ENCODE results near the gene TRIM8.

The TRIM8 gene

DNA sequence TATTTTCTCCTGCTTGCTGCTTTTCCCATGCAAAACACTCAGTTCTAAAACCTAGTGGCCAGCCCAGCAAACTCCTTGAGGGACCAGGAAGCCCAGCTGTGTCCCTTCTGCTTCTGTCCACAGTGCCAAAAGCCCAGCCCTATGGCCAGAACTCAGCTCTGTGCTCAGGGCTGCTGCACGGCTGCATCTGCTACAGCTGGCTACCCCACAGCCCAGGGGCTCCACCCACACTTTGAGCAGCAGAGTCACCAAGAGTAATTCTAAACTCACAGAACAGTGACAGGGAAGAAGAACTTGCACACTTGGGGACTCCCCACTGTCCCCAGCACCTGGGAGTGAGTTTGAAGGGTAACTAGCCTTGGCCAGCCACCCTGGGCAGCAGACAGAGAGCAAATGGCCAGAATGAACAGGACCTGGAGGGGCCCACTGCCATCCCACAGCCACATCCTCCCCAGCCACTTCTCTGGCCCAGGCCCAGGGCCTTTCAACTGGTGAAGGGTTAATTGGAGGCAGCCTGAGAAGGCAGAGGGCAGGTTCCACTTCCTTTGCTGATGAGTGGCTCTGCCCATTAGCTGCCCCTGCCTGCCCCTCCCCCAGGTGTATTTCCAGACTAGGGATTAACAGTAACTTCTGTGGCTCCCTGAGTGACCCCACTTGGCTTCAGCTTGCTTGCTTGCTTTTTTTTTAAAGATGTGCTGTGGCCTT is 28.1 kb upstream of the TRIM8 start:
- DNase-seq = no peak

DNA sequence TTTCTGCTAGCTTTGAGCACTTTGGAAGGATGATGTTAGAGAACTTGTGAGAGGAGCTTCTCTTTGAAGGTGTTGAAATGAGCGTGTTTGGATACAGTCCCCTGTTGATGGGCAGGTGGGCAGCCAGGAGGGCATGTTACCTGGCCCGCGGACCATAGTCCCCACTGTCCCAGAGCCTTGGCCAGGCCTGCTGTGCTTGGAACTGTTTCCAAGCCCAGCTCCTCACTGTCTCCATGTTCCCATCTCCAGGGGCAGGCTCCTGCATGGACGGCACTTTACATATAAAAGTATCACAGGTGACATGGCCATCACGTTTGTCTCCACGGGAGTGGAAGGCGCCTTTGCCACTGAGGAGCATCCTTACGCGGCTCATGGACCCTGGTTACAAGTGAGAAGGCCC is 27.2 kb upstream of the TRIM8 start:
- DNase-seq = no peak

DNA sequence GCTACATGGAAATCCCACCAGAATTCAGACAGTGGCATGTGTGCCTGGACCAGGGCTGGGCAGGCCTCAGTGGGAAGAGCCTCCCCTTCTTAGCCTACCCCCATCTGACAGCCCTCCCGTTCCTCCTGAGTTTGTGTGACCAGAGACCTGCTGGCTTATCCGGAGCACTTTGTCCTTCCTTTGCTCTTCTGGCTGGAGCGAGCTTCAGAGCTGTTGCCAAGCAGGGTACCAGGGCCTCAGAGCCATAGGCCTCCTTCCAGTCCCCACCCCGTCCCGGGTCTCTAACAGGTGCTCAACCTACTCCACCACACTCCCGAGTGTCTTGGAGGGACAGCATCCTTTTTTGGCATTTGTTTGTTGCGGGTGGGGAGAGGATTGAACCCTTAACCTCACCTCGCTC is 26.5 kb upstream of the TRIM8 start:
- DNase-seq = no peak

DNA sequence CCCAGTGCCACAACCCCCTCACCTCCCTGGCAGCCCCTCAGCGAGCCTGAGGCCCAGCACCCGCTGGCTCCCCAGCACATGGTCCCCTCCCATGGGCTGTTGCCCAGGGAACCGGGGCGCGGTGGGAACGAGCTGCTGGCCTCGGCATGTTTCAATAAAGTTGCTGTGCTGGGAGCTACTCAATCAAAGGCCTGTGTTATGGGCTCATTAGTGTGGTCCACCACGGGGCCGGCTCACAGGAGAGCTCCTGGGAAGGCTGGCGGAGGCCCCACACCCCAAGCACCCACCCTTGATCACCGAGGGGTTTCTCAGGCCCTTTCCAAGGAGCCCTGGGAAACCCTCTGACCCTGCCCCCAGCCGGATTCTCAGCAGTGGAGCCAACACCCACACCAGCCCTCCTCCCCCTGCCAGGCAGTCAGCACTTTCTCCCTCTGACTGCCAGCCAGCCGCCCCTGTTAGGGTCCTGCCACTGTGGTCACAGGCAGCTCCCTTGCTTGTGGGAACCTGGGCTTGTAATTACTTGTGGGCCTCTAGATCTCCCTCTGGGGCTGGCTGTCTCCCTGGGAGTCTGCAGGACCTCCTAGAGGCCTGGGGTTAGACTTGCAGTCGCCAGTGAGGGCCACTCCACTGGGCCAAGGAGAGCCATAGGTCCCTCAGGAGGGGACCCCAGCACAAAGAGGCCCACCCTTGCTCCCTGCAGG is 24.8 kb upstream of the TRIM8 start:
- DNase-seq = peak in 2 of 14 donors; percentile 39 to 54

DNA sequence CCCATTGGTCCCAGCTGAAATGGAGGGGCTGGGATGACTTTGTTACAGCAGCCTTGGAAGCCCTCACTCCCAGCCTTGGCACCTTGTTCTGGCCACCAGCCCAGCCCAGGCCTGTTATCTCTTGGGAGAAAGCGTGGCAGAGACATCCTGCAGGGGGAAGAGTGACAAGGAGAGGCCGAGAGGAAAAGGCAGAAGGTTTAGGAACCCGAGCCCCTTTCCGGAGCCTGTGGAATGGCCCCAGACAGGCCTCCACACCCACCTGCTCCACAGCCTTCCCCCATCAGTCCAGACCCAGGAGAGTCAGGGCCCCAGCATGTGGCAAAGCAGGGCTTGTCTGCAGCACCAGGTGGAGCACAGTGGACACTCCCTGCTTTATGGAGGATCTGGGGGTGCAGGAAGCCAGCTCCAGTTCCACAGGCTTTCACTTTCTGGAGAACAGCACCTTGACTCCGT is 24.1 kb upstream of the TRIM8 start:
- DNase-seq = no peak

DNA sequence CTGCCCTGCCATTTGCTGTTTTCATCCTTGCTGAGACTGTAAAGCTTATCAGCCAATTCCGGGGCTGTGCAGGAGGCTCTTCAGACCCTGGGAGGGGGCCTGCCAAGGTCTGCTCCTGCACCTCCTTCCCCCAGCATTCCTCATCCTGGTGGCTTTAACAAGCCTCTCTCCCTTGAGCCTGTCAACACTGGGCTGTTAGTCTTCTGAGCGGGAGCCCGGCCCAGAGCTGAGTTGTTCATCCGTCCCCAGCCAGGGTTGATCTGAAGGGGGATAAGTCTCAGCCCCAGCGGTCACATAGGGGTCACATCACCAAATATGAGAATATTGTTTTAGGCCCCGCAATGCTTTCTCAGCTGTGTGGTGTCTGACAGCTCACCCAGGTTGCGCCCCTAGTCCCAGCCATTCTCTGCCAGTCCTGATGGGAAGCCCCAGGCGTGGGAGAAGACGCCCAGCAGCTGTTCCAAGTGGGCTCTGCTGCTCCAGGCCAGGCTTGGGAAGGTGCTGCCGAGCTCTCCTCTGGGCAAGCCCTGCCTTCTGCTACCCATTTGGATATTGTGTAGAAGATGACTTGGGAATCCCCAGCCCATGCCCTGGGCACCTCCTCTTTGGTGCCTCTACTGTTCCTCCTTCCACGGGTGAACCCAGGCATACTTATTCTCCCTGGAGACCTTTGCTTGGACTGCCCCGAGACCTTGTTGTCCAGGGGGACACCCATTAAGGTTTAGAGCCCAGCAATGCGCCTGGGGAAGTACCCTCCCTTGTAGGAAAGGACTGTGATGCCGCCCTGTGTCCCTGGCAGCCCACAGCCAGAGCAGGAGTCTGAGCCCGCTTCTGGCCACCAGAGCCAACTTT is 23.5 kb upstream of the TRIM8 start:
- DNase-seq = no peak

DNA sequence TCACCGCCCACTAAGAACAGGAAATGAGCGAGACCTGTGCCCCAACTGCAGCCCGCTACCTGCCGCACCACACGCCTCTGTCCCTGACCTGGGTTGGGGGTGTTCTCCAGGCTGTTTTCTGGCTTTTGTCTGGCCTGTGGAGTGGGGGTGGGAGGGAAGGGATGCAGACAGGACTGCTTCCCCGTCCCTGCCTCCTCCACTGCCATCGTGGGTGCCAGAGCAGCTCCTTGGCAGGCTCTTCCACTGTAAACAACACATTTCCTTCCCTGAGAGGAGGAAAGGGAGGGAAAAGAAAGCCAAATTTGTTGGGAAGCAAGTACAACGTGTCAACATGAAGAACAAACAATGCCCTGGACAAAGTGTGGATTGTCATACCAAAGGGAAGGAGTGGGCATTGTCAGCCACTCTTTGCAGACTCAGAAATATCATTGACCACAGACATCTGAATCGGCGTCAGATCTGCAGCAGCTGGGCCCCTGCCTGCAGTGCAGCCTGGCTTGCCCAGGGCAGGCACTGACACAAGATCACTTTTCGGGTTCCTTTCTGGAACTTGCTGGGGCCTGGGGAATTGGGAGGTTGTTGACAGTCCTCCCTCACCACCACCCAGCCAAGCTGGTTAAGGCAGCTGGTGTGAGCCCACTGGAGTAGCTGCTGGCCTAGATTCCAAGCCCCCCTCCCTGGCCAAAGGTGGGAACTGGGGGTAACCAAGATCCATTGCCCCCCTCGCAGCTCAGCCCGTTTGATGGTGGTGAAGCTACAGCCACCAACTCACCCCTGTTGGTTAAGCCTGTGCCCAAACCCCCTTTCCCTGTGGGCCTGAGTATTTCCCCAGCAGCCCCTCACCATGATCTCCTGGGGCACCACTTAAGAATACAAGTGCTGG is 22.6 kb upstream of the TRIM8 start:
- DNase-seq = peak in 4 of 14 donors; percentile 26 to 54 (median 45)

DNA sequence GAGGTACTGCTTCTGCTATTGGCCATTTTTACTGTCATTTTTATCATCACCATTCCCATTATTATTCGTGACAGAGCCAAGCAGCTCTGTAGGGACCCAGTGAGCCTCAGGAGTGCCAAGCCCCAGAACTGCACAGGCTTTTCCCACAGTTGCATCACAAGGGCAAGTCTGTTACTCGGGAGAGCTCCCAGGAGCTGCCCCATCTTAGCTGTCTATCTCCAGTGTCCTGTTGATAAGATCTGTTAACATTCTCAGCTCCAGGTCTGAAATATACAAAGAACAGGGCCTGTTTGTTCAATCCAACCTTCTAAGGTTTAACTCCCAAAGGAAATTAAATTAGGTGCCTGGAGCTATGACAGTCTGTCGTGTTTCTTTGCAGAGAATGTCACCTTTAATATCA is 20.2 kb upstream of the TRIM8 start:
- no peak for DNase-seq

DNA sequence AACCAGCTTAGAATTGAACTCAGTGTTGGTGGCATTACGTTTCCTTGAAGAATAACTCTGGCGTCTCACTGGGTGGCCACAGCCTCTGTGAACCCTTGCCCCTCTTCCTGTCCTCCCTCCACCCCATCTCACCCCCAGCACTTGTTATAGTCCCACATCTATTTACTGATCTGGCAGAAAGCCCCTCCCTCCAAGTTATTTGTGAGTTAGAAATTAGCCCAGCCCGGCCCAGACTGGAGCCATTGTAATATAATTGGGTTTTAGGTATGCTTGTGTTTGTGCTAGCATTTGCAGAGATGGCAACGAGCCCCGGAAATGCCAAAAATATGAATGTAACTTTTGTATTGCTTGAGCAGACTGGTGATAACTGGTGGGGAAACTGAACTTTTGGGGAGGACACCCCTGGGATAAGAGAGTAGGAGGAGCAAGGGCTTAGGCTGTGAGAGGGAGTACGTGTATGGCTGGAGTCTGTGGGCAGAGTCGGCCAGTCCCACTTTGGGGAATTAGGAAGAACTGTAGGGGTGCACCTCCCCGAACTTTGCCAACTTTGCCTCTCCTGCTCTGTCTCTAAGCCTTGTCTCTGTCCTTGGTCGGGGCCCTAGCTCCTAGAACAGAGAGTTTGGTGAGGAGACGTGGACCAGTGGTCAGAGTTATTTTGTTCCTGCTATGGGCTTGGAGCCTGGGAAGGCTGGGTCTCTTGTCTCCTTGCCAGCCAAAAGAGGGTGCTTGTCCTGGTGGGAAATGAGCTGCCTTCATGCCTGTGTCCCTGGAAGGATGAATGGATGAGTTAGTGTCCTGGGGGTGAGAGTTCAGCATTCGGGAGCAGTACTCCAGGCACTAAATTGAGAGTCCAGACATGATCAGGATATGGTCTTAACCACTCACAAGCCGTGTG is 19.3 kb upstream of the TRIM8 start:
- DNase-seq = no peak

DNA sequence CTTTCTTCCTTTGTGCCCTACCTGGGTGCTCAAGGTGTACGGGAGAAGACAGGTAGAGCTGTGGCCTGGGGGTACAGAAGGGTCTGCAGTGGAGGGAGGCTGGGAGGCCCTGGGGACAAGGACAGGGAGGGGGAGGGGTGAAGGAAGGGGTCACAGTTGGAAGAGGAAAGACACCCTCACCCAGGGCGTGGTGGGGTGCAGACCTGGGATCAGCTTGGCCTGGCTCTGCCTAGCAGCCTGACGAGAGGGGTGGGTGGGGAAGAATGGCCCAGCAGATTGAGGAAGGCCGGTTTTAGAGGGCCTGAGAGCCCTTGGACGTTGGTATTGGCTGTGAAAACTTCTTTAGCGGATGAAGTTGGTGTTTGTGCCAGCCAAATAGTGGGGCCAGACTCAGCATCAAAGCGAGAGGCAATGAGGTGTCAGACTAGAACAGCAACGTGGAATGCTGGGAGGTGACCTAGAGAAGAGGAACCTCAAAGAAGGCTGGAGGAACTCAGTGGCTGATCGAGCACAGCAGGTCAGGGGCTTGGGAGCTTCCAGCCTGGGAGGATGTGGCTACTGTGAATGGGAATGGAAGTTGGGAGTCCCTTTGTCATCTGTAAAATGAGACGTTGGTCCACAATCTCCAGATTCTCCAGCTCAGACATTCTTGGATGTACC is 18.1 kb upstream of the TRIM8 start:
- no peak for DNase-seq

DNA sequence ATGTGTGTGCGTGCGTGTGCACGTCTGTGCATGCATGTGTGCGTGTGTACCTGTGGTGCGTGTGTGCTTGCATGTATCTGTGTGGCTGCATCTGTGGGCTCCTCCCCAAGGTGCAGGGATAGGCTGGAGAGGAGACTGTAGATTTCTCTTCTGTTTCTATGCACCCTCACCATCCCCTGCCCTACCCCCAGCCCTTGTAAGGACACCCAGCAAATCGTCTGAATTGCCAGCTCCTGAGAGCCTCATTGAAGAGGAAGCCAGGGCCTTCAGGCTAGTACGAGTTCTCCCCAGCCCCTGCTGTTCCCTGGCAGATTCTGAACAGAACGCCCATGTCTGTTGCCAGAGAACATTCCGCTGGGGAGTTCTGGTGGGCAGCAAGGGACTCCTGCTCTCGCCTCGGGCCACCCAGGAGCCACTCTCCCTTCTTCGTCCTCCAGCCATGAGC is 17.0 kb upstream of the TRIM8 start:
- DNase-seq = peak in 5 of 14 donors; percentile 51 to 84 (median 69)

DNA sequence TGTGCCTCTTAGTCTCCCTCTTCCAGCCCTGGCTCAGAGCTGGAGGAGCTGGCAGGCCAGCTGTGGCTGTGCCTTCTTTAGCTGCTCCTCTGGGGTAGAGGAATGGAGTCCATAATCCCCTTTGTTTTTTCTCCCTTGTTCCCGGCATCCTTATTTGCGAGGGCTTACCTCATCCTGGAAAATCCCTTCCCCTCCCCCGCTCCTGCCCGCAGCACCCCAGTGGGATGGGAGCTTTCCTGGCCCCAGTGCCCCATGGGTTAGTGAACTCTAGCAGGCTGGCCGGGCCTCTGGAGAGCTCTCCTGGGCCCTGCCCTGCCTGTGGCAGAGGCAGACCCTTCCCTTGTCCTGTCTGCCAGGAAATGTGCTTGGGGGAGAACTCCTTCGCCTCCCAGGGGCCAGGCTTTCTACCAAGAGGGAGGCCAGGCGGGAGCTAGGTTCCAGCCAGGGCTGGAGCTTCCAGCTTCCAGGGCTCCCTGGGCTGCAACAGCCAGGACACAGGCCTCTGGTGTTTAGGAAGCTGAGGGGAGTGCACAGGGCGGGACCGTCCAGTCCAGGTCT is 16.5 kb upstream of the TRIM8 start:
- peak in 10 of 14 donors; percentile 28 to 84 (median 69) for DNase-seq

DNA sequence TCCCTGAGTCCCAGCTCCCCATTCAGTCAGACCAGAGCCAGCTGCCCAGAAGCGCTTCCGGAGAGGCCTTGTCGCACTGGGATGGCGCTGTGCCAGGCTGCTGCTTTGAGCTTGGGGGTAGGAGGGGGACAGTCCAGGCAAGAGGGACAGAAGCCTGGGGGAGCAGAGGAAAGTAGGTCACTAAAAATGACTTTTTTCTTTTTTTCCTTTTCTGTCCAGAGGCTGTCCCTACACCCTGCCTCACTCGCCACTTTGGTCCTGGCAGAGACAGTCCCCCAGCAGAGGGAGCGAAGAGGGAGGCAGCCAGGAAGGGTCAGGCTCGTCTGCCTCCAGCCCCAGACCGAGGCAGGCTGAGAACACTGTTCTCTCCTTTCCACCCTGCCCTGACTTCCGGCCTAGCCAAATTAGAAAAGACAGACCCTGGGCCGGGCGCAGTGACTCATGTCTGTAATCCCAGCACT is 15.8 kb upstream of the TRIM8 start:
- peak in 12 of 14 donors; percentile 52 to 85 (median 70) for DNase-seq

DNA sequence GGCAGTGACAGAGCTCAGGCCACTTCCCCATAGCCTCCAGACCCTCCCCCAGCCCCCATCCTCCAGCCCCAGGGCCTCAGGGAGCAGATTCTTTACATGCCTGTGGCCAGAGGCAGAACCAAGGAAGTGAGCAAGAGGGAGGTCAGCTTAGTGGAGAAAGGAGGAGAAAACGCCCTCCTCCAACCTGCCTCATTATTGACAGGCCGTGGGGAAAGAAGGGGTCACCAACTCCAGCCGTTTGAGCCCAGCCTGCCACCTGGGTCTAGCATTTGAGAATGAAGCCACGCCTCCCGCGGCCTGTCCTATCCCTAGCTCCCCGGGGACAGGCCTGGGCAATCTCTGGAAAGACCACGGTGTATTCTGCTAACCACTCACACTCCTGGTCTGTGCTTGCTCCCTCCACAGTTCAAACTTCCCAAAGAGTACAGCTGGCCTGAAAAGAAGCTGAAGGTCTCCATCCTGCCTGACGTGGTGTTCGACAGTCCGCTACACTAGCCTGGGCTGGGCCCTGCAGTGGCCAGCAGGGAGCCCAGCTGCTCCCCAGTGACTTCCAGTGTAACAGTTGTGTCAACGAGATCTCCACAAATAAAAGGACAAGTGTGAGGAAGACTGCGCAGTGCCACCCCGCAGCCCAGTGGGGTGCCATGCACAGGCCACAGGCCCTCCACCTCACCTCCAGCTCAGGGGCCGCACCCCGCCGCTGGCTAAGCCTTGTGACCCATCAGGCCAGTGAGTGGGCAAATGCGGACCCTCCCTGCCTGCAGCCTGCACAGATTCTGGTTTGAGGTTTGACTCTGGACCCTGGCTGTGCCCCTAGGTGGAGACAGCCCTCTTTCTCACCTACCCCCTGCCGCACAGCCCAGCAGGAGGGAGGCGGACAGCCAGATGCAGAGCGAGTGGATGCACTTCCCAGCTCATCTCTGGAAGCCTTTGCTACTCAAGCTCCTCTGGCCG is 14.3 kb upstream of the TRIM8 start:
- DNase-seq = peak in 1 of 14 donors; percentile 25

DNA sequence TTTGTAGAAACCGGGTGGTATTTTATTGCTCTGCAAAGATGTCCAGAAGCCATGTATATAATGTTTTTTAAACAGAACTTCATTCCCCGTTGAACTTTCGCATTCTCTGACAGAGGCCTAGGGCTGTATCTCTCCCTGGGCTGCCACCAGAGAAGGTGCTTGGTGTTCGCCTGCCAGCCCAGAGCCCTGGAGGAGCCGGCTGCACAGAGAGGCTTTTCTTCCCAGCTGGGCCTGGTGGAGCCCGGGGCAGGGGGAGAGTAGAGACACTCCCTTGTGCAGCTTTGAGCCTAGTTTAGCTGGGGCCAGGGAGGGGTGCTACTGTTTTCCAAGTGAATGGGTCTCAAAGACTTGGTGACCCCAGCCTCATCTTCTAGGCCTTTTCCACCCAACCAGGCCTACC is 13.6 kb upstream of the TRIM8 start:
- peak in 2 of 14 donors; percentile 15 to 16 for DNase-seq

DNA sequence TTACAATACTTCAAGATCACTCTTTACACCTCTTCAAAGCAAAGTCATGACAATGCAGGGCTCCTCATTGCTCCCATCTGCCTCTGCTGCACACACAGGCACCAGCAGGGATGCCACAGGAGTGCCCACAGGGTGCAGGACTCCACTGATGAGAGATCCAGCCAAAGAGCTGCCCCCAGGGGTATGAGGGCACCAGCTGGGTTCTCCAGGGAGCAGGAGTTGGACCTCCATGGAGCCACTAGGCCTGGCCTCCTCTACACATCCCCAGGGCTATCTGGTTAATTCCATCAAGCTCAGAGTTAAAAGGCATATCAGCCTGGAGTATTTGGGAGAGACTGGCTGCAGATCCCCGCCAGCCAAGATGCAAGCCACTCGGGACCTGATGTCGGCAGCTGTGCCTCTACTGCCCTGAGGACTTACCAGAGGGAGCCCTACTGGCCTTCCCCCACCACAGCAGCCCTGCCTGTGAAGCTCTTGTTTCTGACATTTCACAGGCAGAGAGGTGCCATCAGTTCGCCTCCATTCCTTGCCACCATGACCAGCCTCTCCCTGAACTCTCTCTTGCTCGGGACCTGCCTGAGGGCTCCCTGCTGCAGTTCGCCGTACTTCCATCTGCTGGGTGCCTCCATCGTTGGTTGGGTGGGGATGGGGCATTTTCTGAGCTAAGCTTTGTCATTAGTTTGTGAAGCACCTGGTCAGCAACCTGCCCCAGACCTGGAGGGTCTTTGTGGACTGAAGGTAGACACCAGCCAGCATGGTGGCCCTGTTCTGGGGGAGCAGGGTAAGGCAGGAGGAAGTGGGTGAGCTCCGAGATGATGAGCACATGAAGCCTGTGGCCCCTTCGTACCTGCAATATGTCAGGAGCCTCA is 12.5 kb upstream of the TRIM8 start:
- no peak for DNase-seq

DNA sequence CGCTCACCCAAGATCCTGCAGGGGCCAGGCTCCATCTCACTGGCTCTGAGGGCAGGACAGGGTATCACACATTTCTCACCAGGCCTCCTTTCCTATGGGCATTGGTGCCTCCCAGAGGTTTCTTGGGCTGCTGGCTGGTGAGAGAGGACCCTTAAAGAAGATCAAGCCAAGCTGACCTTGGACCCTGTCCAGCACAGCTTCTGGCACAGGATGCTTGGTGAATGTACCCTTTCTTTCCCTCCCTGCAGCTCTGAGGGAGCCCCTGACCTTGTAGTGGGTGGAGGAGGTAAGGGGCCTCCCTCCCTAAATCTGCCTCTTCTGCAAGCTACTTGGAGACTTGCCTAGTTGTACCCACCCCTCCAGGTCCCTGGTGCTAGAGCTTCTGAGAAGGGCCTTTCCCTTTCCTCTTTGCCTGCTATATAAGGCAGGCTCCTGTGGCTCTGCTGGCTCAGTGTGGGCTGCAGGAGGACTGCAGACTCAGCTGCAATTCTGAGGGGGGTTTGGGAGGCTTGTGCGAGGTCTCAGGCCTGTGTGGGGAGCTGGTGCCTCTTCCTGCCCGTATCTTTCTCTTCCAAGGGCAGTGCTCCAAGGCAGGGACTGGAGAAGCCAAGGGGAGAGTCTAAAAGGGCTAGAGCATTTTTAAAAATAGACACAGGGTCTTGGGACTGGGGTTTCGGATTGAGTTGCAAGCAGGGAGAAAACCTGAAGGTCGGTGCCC is 11.7 kb upstream of the TRIM8 start:
- peak in 2 of 14 donors; percentile 29 to 50 for DNase-seq
